Suprapubic skin (tissue), 4 donors: Measurements from ENCODE around the gene FAM110A. TPM values are rescaled to one million over a fixed set of nuclear protein-coding genes. Genes with fewer than 3 reads are reported as not detected.
"Not testable (repeated sequence)": the region's sequence is repeated elsewhere in the genome, so short reads cannot be mapped to it uniquely, and the experiment has no call there.

Experiments
- DNase-seq, 2 donors: peaks; one replicate each; pipeline ENCODE4 v3.0.0-alpha.2; 2019; ENCODE audit warnings: low spot score in 2 of 2
- H3K27ac ChIP-seq: fragments of 200-600 bp; sonication (generic); one replicate; pipeline ENCODE4 v1.5.1; 2019
- H3K27me3 ChIP-seq: fragments of 200-600 bp; sonication (generic); one replicate; pipeline ENCODE4 v1.5.1; 2019
- H3K36me3 ChIP-seq: fragments of 200-600 bp; sonication (generic); one replicate; pipeline ENCODE4 v1.5.1; 2019
- H3K4me1 ChIP-seq: fragments of 200-600 bp; sonication (generic); one replicate; pipeline ENCODE4 v1.5.1; 2019
- H3K4me3 ChIP-seq: fragments of 200-600 bp; sonication (generic); one replicate; pipeline ENCODE4 v1.5.1; 2019; ENCODE audit warnings: mild to moderate bottlenecking
- H3K9me3 ChIP-seq: fragments of 200-600 bp; sonication (generic); one replicate; pipeline ENCODE4 v1.5.1; 2019
- CTCF ChIP-seq, 2 donors: fragments of 200-600 bp in 1 of 2; fragments of 450-650 bp in 1 of 2; sonication (generic) in 1 of 2; IDR thresholded peaks; one replicate each; pipeline ENCODE4 v1.5.1; 2016 to 2019; ENCODE audit warnings: antibody characterized with exemption in 2 of 2, mild to moderate bottlenecking in 1 of 2, moderate library complexity in 1 of 2
- EP300 ChIP-seq: sonication (generic); formaldehyde crosslinking; IDR thresholded peaks from one replicate; pipeline ENCODE4 v1.6.1; 2017; ENCODE audit warnings: antibody characterized with exemption
- POLR2A ChIP-seq, 2 donors: fragments of 450-650 bp; IDR thresholded peaks; one replicate each; pipeline ENCODE4 v1.6.1; 2017; ENCODE audit warnings: antibody characterized with exemption in 2 of 2, mild to moderate bottlenecking in 2 of 2, moderate library complexity in 2 of 2
- POLR2AphosphoS5 ChIP-seq, 3 donors: sonication (generic); formaldehyde crosslinking; IDR thresholded peaks; one replicate each; pipeline ENCODE4 v1.6.1; 2017; ENCODE audit warnings: antibody characterized with exemption in 3 of 3
- WGBS: methylation state at CpG from one replicate; pipeline ENCODE4 v1.1.5; 2018; 5-methylcytosine and 5-hydroxymethylcytosine counted together
- total RNA-seq, 4 donors: library from RNA; depleted of rRNA; stranded (reverse); fragments of >200 nt; gene quantifications; one replicate each; pipeline ENCODE4 v1.1.0, GENCODE V29; 2016

Gene FAM110A
- total RNA-seq, 4 donors from 2014 or later = 16.9 to 57.0 (median 37.7) TPM

- Histone ChIP-seq H3K27me3 (no peaks in the 10 kb centered on the region), H3K27ac (no peak overlapping the region), H3K36me3 (no peaks in the 10 kb centered on the region), H3K9me3 (no peaks in the 10 kb centered on the region), H3K4me1 (no peaks in the 10 kb centered on the region), H3K4me3 (no peak overlapping the region)
- no peak for DNase-seq
- 92% methylated on average over 4 of the region's 4 CpGs for WGBS
- no peak for TF ChIP-seq POLR2A (IDR thresholded peaks at IDR 0.05)
- no peak for TF ChIP-seq EP300
- TF ChIP-seq CTCF (IDR thresholded peaks at IDR 0.05) = no peak
- no peak for TF ChIP-seq POLR2AphosphoS5 (IDR thresholded peaks at IDR 0.05)
Measured at GRCh38 chr20:824916-825315, 8.6 kb upstream of the FAM110A start.

DNA sequence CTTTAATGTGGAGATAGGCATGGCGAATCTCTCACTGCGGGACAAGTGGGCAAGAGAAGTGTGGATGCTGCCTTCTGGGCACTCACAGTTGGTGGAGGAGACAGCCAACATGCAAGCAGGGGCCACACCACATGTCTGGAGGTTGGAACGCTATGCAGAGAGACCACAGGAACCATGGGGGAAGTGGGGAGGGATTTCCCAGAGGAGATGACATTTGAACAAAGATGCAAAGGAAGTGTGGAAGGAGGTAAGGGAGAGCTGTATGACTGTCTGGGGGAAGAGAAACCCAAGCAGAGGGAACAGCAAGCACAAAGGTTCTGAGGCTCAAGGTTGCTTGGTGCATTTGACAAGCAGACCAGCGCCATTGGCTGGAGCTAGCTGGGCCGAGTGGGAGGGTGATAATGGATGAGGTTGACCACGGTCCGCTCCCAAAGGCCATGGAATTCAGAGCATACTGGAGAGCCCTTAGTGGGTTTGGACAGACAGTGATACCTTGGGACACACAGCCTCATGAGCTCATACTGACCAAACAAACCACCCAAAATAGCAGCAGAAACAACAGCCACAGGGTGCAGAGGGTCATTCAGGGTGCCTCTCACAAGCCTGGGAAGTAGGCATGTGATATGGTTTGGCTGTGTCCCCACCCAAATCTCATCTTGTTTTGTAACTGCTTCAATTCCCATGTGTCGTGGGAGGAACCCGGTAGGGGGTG, 7.6 kb upstream of the FAM110A start:
- no peaks in the 10 kb centered on the region for H3K27me3 ChIP-seq
- no peak overlapping the region for H3K4me3 ChIP-seq
- H3K4me1 ChIP-seq = no peaks in the 10 kb centered on the region
- no peak for TF ChIP-seq POLR2AphosphoS5 (IDR thresholded peaks at IDR 0.05)
- TF ChIP-seq POLR2A (IDR thresholded peaks at IDR 0.05) = no peak
- no peak for TF ChIP-seq EP300
- no peak for TF ChIP-seq CTCF (IDR thresholded peaks at IDR 0.05)
- DNase-seq = peak in 1 of 2 donors; percentile 43
- H3K9me3 ChIP-seq = no peaks in the 10 kb centered on the region
- H3K36me3 ChIP-seq = no peaks in the 10 kb centered on the region
- WGBS = 85% methylated on average over 9 of the region's 9 CpGs
- no peak overlapping the region for H3K27ac ChIP-seq

DNA sequence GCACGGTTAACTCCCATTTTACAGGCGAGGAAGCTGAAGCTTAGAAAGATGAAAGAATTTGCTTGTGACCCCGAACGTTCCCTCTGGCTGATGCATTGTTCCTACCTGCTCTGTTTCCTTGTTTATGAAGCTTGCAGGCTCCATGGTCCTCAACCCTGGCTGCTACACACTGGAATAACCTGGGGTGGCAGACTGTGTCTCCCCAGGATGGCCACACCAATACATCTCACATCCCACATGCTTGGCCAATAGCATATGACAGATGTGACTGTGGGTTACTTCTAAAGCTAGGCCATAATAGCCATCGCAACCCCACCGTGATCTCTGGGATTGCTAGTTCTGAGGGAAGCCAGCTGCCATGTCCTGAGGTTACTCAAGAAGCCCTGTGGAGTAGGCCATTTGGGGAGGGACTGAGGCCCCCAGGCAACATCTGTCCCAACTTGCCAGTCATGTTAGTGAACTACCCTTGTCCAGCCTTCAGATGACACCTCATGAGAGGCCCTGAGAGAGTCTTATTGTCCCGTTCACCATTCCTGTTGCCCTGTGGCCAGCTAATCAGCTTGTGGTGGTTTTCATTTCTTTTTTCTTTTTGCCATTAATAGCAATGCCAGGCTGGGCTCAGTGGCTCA, 6.7 kb upstream of the FAM110A start:
- Histone ChIP-seq H3K9me3 (no peaks in the 10 kb centered on the region), H3K27ac (no peak overlapping the region), H3K4me3 (no peak overlapping the region), H3K36me3 (no peaks in the 10 kb centered on the region), H3K4me1 (no peaks in the 10 kb centered on the region), H3K27me3 (no peaks in the 10 kb centered on the region)
- TF ChIP-seq EP300 = no peak
- WGBS = 91% methylated on average over 7 of the region's 7 CpGs
- DNase-seq = peak in 1 of 2 donors; percentile 22

GRCh38 chr20:827981-828380, 5.5 kb upstream of the FAM110A start:
- peak in 1 of 2 donors; percentile 8 for DNase-seq
- not testable (repeated sequence) for H3K27me3 ChIP-seq, H3K27ac ChIP-seq, H3K4me3 ChIP-seq, H3K4me1 ChIP-seq, H3K36me3 ChIP-seq, H3K9me3 ChIP-seq
- 86% methylated on average over 8 of the region's 8 CpGs for WGBS

DNA sequence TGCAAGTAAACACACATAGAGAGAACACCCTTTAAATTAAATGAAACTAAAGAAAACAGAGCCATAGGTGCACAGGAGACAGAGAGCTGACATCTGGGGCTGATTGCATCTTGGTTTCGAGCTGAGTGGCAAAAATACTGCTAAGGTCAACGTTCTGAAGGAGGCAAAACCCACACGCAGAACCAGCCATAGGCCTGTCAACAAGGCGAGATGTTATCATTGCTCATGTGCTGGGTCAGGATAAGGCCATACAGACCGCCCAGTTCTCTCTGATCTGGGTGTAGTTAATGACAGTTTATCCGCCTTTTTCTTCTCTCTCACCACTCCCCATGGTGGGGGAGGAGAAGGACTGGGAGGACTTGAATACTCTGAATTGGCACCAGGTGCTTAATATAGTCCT, 4.5 kb upstream of the FAM110A start:
- H3K27me3 ChIP-seq = no peaks in the 10 kb centered on the region
- H3K4me1 ChIP-seq = peaks cover 6% of the 10 kb centered on the region
- H3K27ac ChIP-seq = no peak overlapping the region
- no peak for DNase-seq
- TF ChIP-seq POLR2AphosphoS5 (IDR thresholded peaks at IDR 0.05) (no peak), EP300 (no peak), POLR2A (IDR thresholded peaks at IDR 0.05) (no peak), CTCF (IDR thresholded peaks at IDR 0.05) (no peak)
- WGBS = 65% methylated on average over 6 of the region's 6 CpGs
- no peak overlapping the region for H3K4me3 ChIP-seq
- H3K9me3 ChIP-seq = no peaks in the 10 kb centered on the region
- no peaks in the 10 kb centered on the region for H3K36me3 ChIP-seq

- no peak overlapping the region for H3K27ac ChIP-seq
- H3K9me3 ChIP-seq = no peaks in the 10 kb centered on the region
- no peaks in the 10 kb centered on the region for H3K36me3 ChIP-seq
- WGBS = 83% methylated on average over 2 of the region's 2 CpGs
- peaks cover 12% of the 10 kb centered on the region for H3K4me1 ChIP-seq
- no peaks in the 10 kb centered on the region for H3K27me3 ChIP-seq
- no peak for TF ChIP-seq POLR2A (IDR thresholded peaks at IDR 0.05)
- TF ChIP-seq CTCF (IDR thresholded peaks at IDR 0.05) = no peak
- TF ChIP-seq EP300 = no peak
- TF ChIP-seq POLR2AphosphoS5 (IDR thresholded peaks at IDR 0.05) = no peak
- no peak for DNase-seq
- H3K4me3 ChIP-seq = no peak overlapping the region
Measured at GRCh38 chr20:829551-829950, 4.0 kb upstream of the FAM110A start.
